ENCODE results near the gene FOXR1. TPM values are rescaled to one million over a fixed set of nuclear protein-coding genes. Genes with fewer than 3 reads are reported as not detected.

FOXR1 gene
- total and polyA plus RNA-seq, 2 donors (not counting 1 experiment from before 2014, with no cell fraction given), result not detected

GRCh38 chr11:118957968-118958367, 13.6 kb upstream of the FOXR1 start:
- ATAC-seq (ENCODE audit: low read depth), result no peak
- WGBS (ENCODE audit: insufficient coverage), result 92% methylated on average over 8 of the region's 8 CpGs
- H3K27me3 Mint-ChIP-seq, result peaks cover 16% of the 10 kb centered on the region
- H3K27me3 ChIP-seq (replicated peaks in 1 of 4; ENCODE audit: control extremely low read depth in 1 of 4, control insufficient read depth in 3 of 4, insufficient read depth in 4 of 4, low read length in 3 of 4), result peaks cover 0 to 12% (median 0%) of the 10 kb centered on the region in 4 experiments
- H2AFZ ChIP-seq (ENCODE audit: insufficient read depth, low read depth, low read length, poor library complexity, severe bottlenecking), result no peak overlapping the region
- H3K4me1 Mint-ChIP-seq, result peaks cover 5% of the 10 kb centered on the region
- no peak for DNase-seq
- H3K27ac ChIP-seq (ENCODE audit: low read length in 2 of 2), result no peak overlapping the region
- no peak overlapping the region for H3K4me2 ChIP-seq (replicated peaks; ENCODE audit: low read depth, low read length, poor library complexity, severe bottlenecking)
- H3K9me3 Mint-ChIP-seq (ENCODE audit: insufficient read depth), result no peaks in the 10 kb centered on the region
- H3K36me3 ChIP-seq (replicated peaks in 1 of 2; ENCODE audit: control extremely low read depth in 1 of 2, control insufficient read depth in 1 of 2, extremely low read depth in 1 of 2, insufficient read depth in 2 of 2, low read length in 1 of 2), result no peaks in the 10 kb centered on the region
- intact Hi-C loops (cut with micrococcal nuclease), result no loop called here
- H4K20me1 ChIP-seq (ENCODE audit: control insufficient read depth, insufficient read depth, low read length, poor library complexity, severe bottlenecking), result no peaks in the 10 kb centered on the region
- CTCF ChIA-PET, result interaction anchor here (0.5 to 4.7 kb wide), 13 partner anchors 16 to 299 kb away, joined by 3 to 52 read pairs (median 9); partner anchors contain the start of gene DDX6
- H3K4me1 ChIP-seq (ENCODE audit: control insufficient read depth in 2 of 2, insufficient read depth in 2 of 2, low read length in 2 of 2), result peaks cover 0 to 6% of the 10 kb centered on the region in 2 donors
- TF ChIP-seq CTCF (IDR thresholded peaks at IDR 0.05) (no peak), EZH2 (IDR thresholded peaks at IDR 0.05; ENCODE audit: borderline replicate concordance, insufficient read depth, low read depth, low read length, poor library complexity, severe bottlenecking) (no peak)
- POLR2A ChIA-PET, result no interaction called here
- H3K79me2 ChIP-seq (ENCODE audit: control insufficient read depth, insufficient read depth, low read length), result peaks cover 9% of the 10 kb centered on the region
- H3K4me3 ChIP-seq (ENCODE audit: control extremely low read depth in 1 of 5, extremely low read depth in 1 of 5, insufficient read depth in 1 of 5, low read depth in 2 of 5, low read length in 4 of 5), result no peak overlapping the region
- H3K9me3 ChIP-seq (ENCODE audit: control extremely low read depth in 1 of 3, control insufficient read depth in 2 of 3, insufficient read depth in 1 of 3, low read length in 2 of 3), result no peaks in the 10 kb centered on the region
- no peak overlapping the region for H3K27ac Mint-ChIP-seq
- no peak overlapping the region for H3K4me3 Mint-ChIP-seq
- no peak overlapping the region for H3K9ac ChIP-seq (ENCODE audit: low read length)

- CTCF ChIA-PET, result interaction anchor here (0.5 to 4.7 kb wide), 6 partner anchors 16 to 299 kb away, joined by 3 to 52 read pairs (median 3); partner anchors contain the start of gene DDX6
- peaks cover 15% of the 10 kb centered on the region for H3K27me3 Mint-ChIP-seq
- POLR2A ChIA-PET, result no interaction called here
- Histone ChIP-seq H4K20me1 (ENCODE audit: control insufficient read depth, insufficient read depth, low read length, poor library complexity, severe bottlenecking) (no peaks in the 10 kb centered on the region), H3K4me1 (ENCODE audit: control insufficient read depth in 2 of 2, insufficient read depth in 2 of 2, low read length in 2 of 2) (peaks cover 0 to 6% of the 10 kb centered on the region in 2 donors), H3K27me3 (replicated peaks in 1 of 4; ENCODE audit: control extremely low read depth in 1 of 4, control insufficient read depth in 3 of 4, insufficient read depth in 4 of 4, low read length in 3 of 4) (peaks cover 0 to 8% (median 0%) of the 10 kb centered on the region in 4 experiments), H3K4me2 (replicated peaks; ENCODE audit: low read depth, low read length, poor library complexity, severe bottlenecking) (no peak overlapping the region), H3K9me3 (ENCODE audit: control extremely low read depth in 1 of 3, control insufficient read depth in 2 of 3, insufficient read depth in 1 of 3, low read length in 2 of 3) (no peaks in the 10 kb centered on the region), H3K27ac (ENCODE audit: low read length in 2 of 2) (no peak overlapping the region), H3K36me3 (replicated peaks in 1 of 2; ENCODE audit: control extremely low read depth in 1 of 2, control insufficient read depth in 1 of 2, extremely low read depth in 1 of 2, insufficient read depth in 2 of 2, low read length in 1 of 2) (no peaks in the 10 kb centered on the region), H2AFZ (ENCODE audit: insufficient read depth, low read depth, low read length, poor library complexity, severe bottlenecking) (no peak overlapping the region), H3K79me2 (ENCODE audit: control insufficient read depth, insufficient read depth, low read length) (peaks cover 9% of the 10 kb centered on the region), H3K4me3 (ENCODE audit: control extremely low read depth in 1 of 5, extremely low read depth in 1 of 5, insufficient read depth in 1 of 5, low read depth in 2 of 5, low read length in 4 of 5) (no peak overlapping the region), H3K9ac (ENCODE audit: low read length) (no peak overlapping the region)
- TF ChIP-seq CTCF (IDR thresholded peaks at IDR 0.05) (no peak), EZH2 (IDR thresholded peaks at IDR 0.05; ENCODE audit: borderline replicate concordance, insufficient read depth, low read depth, low read length, poor library complexity, severe bottlenecking) (no peak)
- 89% methylated on average over 1 of the region's 2 CpGs for WGBS (ENCODE audit: insufficient coverage)
- ATAC-seq (ENCODE audit: low read depth), result no peak
- DNase-seq, result no peak
- H3K27ac Mint-ChIP-seq, result no peak overlapping the region
- H3K4me1 Mint-ChIP-seq, result peaks cover 5% of the 10 kb centered on the region
- H3K4me3 Mint-ChIP-seq, result no peak overlapping the region
- no peaks in the 10 kb centered on the region for H3K9me3 Mint-ChIP-seq (ENCODE audit: insufficient read depth)
- intact Hi-C loops (cut with micrococcal nuclease), result no loop called here
These were observed 13.0 kb upstream of the FOXR1 start for GRCh38 chr11:118958577-118958976.

Measured in B cell (primary cell).